ES-I3 (cell line): ENCODE results near the gene SASH1.
"Not testable (repeated sequence)": the region's sequence is repeated elsewhere in the genome, so short reads cannot be mapped to it uniquely, and the experiment has no call there.

Experiments
- H3K36me3 ChIP-seq: 2 replicates; pipeline ENCODE4 v1.6.1; 2013; ENCODE audit warnings: mild to moderate bottlenecking, low read length, control low read depth, moderate library complexity; ENCODE audit not compliant: insufficient read depth
- H3K4me1 ChIP-seq: 2 replicates; pipeline ENCODE4 v1.6.1; 2013; ENCODE audit warnings: mild to moderate bottlenecking, control low read depth, low read length; ENCODE audit not compliant: insufficient read depth
- H3K9ac ChIP-seq: 2 replicates; pipeline ENCODE4 v1.6.1; 2013; ENCODE audit warnings: low read depth, mild to moderate bottlenecking, low read length, moderate library complexity
- H3K9me3 ChIP-seq: 2 replicates; pipeline ENCODE4 v1.6.1; 2013; ENCODE audit warnings: mild to moderate bottlenecking, low read length, moderate library complexity; ENCODE audit not compliant: control insufficient read depth, insufficient read depth

SASH1 gene

DNA sequence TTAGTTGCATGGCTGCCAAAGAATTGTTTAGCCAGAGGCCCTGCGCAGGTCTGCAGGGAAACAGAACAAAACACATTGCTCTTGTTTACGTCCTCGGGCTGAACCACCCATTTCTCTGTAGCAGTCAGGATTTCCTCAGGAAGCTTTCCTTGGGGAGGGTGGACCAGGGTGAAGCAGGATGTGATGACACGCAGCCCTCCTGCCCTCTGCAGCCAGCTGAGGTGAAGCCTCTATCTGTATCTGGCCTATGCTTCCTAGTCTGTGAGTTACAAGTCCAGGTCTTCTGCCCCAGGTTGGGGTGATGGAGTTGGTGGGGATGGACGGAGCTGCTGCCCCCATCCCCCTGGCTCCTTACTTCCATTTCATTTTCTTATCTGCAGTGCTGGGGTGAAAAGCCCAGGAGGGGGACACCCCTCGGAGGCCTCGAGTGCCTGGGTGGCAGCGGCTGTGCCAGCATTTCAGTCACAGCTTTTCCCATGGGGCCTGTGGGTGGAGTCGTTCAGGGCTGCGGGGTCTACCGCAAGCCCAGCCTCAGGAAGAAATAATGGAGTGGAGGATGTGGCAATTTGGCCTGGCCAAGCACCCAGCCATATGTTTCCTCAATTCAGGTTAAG, 24.9 kb downstream of the SASH1 start:
- no peaks in the 10 kb centered on the region for H3K36me3 ChIP-seq
- H3K9me3 ChIP-seq, result no peaks in the 10 kb centered on the region
- no peak overlapping the region for H3K9ac ChIP-seq
- peaks cover 23% of the 10 kb centered on the region for H3K4me1 ChIP-seq

DNA sequence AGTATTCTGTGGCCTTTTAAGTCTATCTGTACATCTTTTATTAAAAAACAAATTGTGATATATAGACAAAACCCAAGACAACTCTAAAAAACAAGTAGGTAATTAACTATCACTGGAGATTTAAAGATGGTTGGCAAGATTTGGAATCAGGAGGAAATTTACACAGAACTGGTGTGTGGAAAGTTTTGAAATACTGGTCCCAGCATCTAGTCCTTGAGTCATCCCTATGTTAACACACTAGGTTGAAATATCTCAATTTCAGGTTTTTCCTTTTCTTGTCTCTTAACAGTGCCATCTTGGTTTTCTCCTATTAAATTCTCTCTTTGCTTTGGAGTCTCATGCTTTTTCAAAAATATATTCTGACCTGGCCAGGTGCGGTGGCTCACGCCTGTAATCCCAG, 27.5 kb downstream of the SASH1 start:
- no peaks in the 10 kb centered on the region for H3K9me3 ChIP-seq
- no peaks in the 10 kb centered on the region for H3K36me3 ChIP-seq
- no peak overlapping the region for H3K9ac ChIP-seq
- peaks cover 32% of the 10 kb centered on the region for H3K4me1 ChIP-seq

DNA sequence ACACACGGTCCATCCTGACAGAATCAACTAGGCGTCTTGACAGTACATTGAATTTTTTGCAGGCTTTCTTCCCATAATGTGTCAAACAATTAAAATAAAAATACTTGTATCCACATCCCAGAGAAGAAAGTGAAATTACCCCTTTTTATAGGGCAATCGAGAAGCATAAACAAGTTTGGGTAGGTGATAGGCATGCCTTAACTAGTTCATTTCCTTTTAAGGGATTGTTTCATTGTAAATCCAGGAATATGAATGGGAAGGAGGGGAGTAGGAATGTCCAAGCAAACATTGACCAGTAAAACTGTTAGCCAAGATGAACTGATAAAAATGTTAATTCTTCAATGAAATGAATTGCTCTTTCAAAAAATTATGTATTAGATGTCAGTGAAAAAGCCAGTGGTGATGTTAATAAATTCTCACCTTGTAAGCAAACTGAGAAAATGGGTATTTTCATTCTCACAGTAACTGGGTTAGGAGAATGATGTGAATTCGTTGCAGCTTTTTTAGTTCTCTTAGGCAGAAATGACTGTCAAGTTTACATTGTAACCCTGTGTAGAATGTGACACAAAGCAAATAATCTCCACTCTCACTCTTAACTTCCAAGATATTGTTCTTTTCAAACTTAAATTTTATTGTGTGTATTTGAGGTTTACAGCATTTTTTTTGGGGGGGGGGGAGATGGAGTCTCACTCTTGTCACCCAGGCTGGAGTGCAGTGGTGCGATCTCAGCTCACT, 31.6 kb downstream of the SASH1 start:
- H3K36me3 ChIP-seq, result no peaks in the 10 kb centered on the region
- no peaks in the 10 kb centered on the region for H3K9me3 ChIP-seq
- no peak overlapping the region for H3K9ac ChIP-seq
- peaks cover 21% of the 10 kb centered on the region for H3K4me1 ChIP-seq

DNA sequence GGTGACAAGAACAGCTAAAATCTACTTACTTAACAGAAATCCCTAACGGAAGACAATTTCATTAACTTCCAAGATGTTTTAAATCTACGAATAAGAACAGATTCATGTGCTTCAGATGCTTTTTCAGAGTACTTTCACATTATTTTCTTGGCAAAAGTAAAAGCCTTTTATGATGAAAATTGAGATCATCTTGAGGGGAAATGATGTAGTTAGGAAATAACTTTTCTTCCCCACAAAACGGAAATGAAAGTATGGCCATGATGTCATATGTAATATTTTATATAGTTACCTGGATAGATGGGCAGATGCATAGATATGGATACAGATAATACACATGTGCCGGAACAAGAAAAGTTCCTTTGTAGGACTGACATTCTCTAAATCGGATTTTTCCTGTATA, 32.8 kb downstream of the SASH1 start:
- H3K9ac ChIP-seq, result no peak overlapping the region
- H3K4me1 ChIP-seq, result peaks cover 18% of the 10 kb centered on the region
- no peaks in the 10 kb centered on the region for H3K36me3 ChIP-seq
- no peaks in the 10 kb centered on the region for H3K9me3 ChIP-seq

DNA sequence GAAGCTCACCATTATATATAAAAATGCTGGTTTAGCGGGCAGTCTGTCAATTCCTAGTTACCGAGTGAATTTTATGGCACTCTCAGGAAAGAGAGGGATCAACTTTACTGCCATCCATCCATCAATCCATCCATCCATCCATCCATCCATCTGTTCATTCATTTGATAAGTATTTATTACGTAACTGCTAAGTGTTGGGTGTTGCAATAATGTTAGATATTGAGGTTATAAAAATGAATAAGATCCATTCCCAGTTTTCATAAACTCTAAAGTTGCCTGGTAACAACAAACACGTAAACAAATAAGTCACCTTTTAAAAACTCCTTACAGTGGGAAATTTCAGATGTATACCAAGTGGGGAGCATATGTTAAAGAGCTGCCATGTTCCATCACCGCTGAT, 36.8 kb downstream of the SASH1 start:
- H3K9ac ChIP-seq, result no peak overlapping the region
- no peaks in the 10 kb centered on the region for H3K9me3 ChIP-seq
- H3K36me3 ChIP-seq, result no peaks in the 10 kb centered on the region
- H3K4me1 ChIP-seq, result peaks cover 23% of the 10 kb centered on the region

DNA sequence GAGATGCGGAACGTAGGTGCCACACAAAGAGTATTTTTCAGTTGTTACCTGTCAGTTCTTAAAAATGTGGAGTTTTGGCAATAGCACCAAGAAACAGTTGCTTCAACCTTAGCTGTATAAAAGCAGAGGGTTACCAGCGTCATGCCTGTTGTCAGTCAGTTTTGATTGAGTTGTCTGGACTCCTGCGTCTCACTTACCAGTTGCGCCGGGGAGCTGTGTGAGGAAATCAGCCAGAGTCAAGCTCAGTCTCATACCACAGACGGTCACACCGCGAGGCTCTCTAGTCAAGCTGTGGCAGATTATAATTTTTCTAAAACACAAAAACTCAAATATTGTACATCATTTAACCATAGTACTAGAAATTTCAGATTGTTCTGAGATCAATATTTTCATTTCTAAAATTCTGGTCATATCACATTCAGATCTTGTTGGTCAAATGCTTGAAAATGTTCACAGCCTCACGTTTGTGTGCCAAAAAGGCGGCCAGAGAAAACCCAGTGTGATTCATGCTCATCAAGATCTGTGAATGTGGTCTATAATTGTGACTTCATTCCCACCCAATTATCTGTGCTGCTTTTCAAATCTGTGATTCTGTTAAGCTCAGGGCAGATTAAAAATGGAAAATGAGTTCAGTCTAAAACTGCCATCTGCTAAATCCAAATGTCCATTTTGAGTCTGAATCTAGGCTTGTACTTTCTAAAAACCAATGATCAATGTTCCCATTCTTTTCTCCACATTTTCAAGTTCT, 37.5 kb downstream of the SASH1 start:
- no peaks in the 10 kb centered on the region for H3K36me3 ChIP-seq
- H3K9me3 ChIP-seq, result no peaks in the 10 kb centered on the region
- no peak overlapping the region for H3K9ac ChIP-seq
- peaks cover 29% of the 10 kb centered on the region for H3K4me1 ChIP-seq

DNA sequence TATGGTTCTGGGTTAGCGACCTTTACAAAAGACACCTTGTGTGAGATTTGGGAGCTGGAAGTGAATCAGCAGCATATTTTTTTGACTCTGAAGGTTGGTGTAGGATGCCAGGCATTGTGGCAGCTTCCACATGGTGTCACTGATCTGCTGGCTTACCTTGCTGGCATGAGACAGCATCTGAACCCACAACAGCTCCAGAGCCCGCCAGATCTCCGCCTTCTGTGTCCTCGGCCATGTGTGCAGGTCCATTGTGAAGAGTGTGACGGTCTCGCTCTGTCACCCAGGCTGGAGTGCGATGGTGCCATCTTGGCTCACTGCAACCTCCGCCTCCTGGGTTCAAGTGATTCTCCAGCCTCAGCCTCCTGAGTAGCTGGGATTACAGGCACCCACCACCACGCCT, 39.4 kb downstream of the SASH1 start:
- not testable (repeated sequence) for H3K9me3 ChIP-seq, H3K36me3 ChIP-seq, H3K9ac ChIP-seq
- peaks cover 32% of the 10 kb centered on the region for H3K4me1 ChIP-seq

DNA sequence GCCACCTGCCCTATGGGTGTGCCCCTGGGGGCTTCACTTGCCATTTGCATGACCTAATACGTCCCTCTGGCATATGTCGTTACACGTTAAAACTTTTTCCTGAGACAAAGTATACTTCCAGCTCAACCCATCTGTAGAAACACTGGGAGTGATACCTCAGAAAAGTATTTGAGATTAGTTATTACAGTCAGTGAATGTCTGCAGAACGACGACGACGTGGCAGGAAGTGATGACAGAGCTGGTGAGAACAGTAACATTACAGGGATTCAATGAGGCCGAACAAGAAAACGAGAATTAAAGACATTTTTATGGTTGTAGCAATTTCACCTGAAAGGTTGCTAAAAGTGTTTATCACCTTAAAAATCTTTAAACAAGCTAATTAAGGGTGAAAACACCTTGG, 40.2 kb downstream of the SASH1 start:
- H3K9ac ChIP-seq, result no peak overlapping the region
- peaks cover 32% of the 10 kb centered on the region for H3K4me1 ChIP-seq
- H3K36me3 ChIP-seq, result no peaks in the 10 kb centered on the region
- H3K9me3 ChIP-seq, result no peaks in the 10 kb centered on the region

DNA sequence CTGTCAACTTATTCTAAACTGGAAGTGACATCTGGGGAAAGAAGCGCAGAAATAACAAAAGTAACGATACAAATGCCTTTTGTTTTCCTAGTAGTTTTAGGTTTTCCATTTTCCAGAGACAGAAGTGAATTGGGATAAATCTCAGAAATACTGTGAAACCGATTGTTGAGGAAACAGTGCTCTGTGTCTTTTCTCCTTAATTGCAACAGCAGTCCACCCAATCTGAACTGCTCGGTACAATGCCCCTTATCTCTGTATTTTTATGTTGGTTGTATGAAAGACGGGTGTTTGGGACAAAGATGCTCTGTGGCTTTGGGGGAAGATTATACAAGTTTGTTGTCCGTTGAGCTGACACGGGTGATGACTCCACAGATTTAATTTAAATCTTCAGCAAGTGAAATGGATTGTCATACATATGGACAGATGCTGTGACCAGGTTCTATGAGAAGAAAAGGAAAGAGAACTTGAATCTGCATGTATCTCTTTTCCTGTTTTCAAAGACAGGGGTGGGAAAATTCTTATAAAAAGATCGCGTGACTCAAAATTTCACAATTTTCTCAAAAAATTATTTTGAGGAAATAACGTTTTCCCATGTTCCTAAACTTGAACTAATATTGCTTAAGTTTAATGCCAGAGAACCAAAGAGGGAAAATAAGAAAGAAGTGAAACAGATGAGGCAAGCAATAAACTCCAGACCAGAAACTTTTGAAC, 41.2 kb downstream of the SASH1 start:
- Histone ChIP-seq H3K4me1 (peaks cover 27% of the 10 kb centered on the region), H3K9ac (no peak overlapping the region; the same call in 1 of the 2 replicates), H3K36me3 (no peaks in the 10 kb centered on the region), H3K9me3 (no peaks in the 10 kb centered on the region)

DNA sequence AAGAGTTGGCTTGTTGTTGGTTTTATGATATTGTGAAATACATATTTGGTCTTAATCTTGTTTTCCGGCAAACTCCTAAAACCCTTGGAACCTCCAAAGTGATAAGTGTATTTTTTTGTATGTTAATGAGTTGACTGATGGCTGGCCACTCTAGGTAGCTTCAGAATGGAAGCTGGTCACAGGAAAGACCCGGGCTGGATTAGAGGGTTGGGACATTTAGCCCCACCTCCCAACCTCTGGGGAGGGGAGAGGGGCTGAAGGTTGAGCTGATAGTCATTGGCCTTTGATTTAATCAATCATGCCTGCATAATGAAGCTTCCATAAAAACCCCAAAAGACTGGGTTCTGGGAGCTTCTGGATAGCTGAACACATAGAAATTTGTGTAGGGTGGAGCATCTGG, 42.7 kb downstream of the SASH1 start:
- Histone ChIP-seq H3K36me3 (no peaks in the 10 kb centered on the region), H3K9me3 (no peaks in the 10 kb centered on the region), H3K9ac (no peak overlapping the region), H3K4me1 (peaks cover 27% of the 10 kb centered on the region)

DNA sequence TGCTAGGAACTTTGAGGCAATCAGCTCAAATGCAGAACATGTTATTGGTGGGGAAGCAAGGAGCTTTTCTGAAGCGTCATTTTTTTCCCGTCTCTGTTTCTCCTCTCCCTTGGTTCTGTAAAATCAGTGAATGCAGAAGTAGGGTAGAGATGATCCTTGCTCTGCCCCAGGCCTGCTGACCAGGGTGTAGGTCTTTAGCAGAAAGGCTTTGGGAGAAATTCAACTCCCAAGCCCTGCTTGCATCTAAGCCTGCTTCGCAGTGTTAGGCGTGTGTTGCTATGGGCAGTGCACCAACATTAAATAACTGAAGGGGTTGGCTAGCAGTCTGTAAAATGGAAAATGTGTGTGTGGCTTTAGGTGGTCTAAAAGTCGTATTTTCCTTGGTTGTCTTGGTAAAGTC, 45.9 kb downstream of the SASH1 start:
- H3K9me3 ChIP-seq, result no peaks in the 10 kb centered on the region
- H3K36me3 ChIP-seq, result no peaks in the 10 kb centered on the region
- no peak overlapping the region for H3K9ac ChIP-seq
- H3K4me1 ChIP-seq, result peaks cover 18% of the 10 kb centered on the region

DNA sequence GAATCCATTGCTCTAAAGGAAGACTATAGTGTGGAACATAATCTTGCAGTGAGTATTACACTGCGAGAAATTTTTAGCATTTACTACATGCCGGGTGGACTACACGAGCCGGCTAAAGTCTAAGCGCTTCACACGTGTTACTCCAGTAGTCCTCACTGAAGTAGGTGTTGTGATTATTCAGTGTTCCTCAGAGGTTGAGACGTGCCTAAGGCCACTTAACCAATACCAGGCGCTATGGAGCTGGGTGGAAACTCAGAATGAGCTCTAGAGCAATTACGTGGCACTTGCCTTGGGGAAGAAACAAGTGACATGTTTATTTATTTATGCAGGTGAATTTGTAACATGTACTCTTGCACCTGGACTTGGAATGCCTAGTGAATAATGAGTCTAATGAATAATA, 46.4 kb downstream of the SASH1 start:
- Histone ChIP-seq H3K9ac (no peak overlapping the region), H3K4me1 (peaks cover 13% of the 10 kb centered on the region), H3K9me3 (no peaks in the 10 kb centered on the region), H3K36me3 (no peaks in the 10 kb centered on the region)

DNA sequence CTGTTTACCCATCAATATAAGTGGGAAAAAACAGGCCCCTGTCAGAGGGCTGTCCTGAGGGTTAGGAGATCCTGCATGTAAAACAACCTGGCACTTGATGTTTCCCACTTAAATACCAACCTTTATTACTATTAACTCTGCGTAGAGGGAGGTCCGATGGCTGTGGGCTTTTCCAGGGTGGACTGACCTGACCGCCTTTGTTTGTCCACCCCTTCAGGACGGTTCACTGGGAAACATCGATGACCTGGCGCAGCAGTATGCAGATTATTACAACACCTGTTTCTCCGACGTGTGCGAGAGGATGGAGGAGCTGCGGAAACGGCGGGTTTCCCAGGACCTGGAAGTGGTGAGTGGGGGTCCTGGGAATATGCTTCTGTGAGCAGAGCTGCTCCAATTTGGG, 47.3 kb downstream of the SASH1 start:
- H3K9ac ChIP-seq, result no peak overlapping the region
- no peaks in the 10 kb centered on the region for H3K36me3 ChIP-seq
- peaks cover 5% of the 10 kb centered on the region; the same call in 1 of the 2 replicates for H3K4me1 ChIP-seq
- no peaks in the 10 kb centered on the region for H3K9me3 ChIP-seq

DNA sequence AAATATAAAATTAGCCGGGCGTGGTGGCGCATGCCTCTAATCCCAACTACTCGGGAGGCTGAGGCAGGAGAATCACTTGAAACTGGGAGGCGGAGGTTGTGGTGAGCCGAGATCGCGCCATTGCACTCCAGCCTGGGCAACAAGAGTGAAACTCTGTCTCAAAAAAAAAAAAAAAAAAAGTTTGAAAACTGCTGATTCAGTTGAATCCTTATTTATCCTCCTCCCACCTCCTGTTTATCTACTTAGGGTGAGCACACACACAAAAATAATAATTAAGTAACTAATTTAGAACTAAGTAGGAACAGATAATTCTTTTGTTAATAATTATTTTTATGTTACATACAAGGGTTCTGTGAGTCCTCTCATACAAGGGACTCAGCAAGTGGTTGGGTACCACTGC, 49.5 kb downstream of the SASH1 start:
- not testable (repeated sequence) for H3K9ac ChIP-seq, H3K4me1 ChIP-seq, H3K9me3 ChIP-seq, H3K36me3 ChIP-seq
